GM21529 (cell line): ENCODE measurements around the gene TSC22D3.
A peak's percentile ranks its signal among the peaks of the same experiment; 100 is the strongest.

Experiments
- ATAC-seq: cut with Tn5 transposase; IDR thresholded peaks from one replicate; pipeline ENCODE4 v1.9.1; 2021; ENCODE audit not compliant: unreplicated experiment

The TSC22D3 gene

GRCh38 chrX:107730991-107731766 is 44.4 kb downstream of the TSC22D3 start:
- no peak for ATAC-seq

- no peak for ATAC-seq
Observed at GRCh38 chrX:107730298-107730655, 45.3 kb downstream of the TSC22D3 start.

- peak; percentile 82 for ATAC-seq
Observed at GRCh38 chrX:107729558-107730297, 45.9 kb downstream of the TSC22D3 start.

GRCh38 chrX:107728371-107729099 is 47.1 kb downstream of the TSC22D3 start:
- no peak for ATAC-seq

- no peak for ATAC-seq
Observed at GRCh38 chrX:107726816-107727534, 48.6 kb downstream of the TSC22D3 start.

- no peak for ATAC-seq
Observed at GRCh38 chrX:107725761-107726555, 49.6 kb downstream of the TSC22D3 start.

- no peak for ATAC-seq
Observed at GRCh38 chrX:107724653-107725052, 50.9 kb downstream of the TSC22D3 start.

- ATAC-seq, result no peak
Observed at GRCh38 chrX:107723511-107723910, 52.1 kb downstream of the TSC22D3 start.

GRCh38 chrX:107721966-107722707 is 53.5 kb downstream of the TSC22D3 start:
- no peak for ATAC-seq

- ATAC-seq, result peak; percentile 44
Observed at GRCh38 chrX:107721318-107721717, 54.3 kb downstream of the TSC22D3 start.

- no peak for ATAC-seq
Observed at GRCh38 chrX:107718156-107718621, 57.4 kb downstream of the TSC22D3 start.

- peak; percentile 78 for ATAC-seq
Observed at GRCh38 chrX:107716816-107717700, 58.5 kb downstream of the TSC22D3 start.

- no peak for ATAC-seq
Observed at GRCh38 chrX:107716118-107716684, 59.4 kb downstream of the TSC22D3 start.

- no peak for ATAC-seq
Observed at GRCh38 chrX:107715331-107716117, 60.1 kb downstream of the TSC22D3 start.

- ATAC-seq, result no peak
Observed at GRCh38 chrX:107714206-107714891, 61.2 kb downstream of the TSC22D3 start.

- ATAC-seq, result no peak
Observed at GRCh38 chrX:107713543-107714205, 61.9 kb downstream of the TSC22D3 start.
